H1 (cell line): ENCODE data around the gene CPEB1. TPM values are rescaled to one million over a fixed set of nuclear protein-coding genes. Genes with fewer than 3 reads are reported as not detected.

Experiments used
- CTCF ChIA-PET: fragments of 300-600 bp; sonication (Branson Sonifier 250); formaldehyde crosslinking; loops from one replicate; lab custom pipeline; 2021; ENCODE audit not compliant: partially characterized antibody; lab: Charles Lee
- POLR2A ChIA-PET: fragments of 300-600 bp; sonication (Branson Sonifier 250); formaldehyde crosslinking; loops from one replicate; lab custom pipeline; 2021; ENCODE audit warnings: inconsistent platforms; ENCODE audit not compliant: partially characterized antibody; lab: Charles Lee
- DNase-seq, 2 experiments: peaks; one replicate each; pipeline versions ENCODE4 v3.0.0 to v3.0.0-alpha.2; 2010 to 2022; ENCODE audit warnings: low spot score in 2 of 2, low read depth in 1 of 2, mixed read lengths in 1 of 2
- FAIRE-seq: peaks from 2 replicates; lab custom pipeline; 2011; peaks lifted over from hg19 to GRCh38; lab: Jason Lieb, UNC
- H2AFZ ChIP-seq: 2 replicates; pipeline ENCODE4 v1.8.1; 2012; ENCODE audit warnings: low read length, inconsistent platforms
- H2AK5ac ChIP-seq: 2 replicates; pipeline ENCODE4 v1.6.1; 2013; ENCODE audit warnings: low read depth, low read length
- H2BK120ac ChIP-seq: replicated peaks from 2 replicates; pipeline ENCODE3; 2013; ENCODE audit warnings: low read depth, low read length, inconsistent platforms
- H2BK12ac ChIP-seq: 2 replicates; pipeline ENCODE4 v1.6.1; 2013; ENCODE audit warnings: low read depth, low read length
- H2BK15ac ChIP-seq: 2 replicates; pipeline ENCODE4 v1.6.1; 2013; ENCODE audit warnings: low read length
- H2BK20ac ChIP-seq: 2 replicates; pipeline ENCODE4 v1.6.1; 2013; ENCODE audit warnings: low read length
- H2BK5ac ChIP-seq: 2 replicates; pipeline ENCODE4 v1.6.1; 2013; ENCODE audit warnings: low read depth, low read length
- H3K14ac ChIP-seq: 2 replicates; pipeline ENCODE4 v1.6.1; 2013; ENCODE audit warnings: inconsistent platforms; ENCODE audit not compliant: insufficient read length
- H3K18ac ChIP-seq: 2 replicates; pipeline ENCODE4 v1.6.1; 2013; ENCODE audit warnings: low read length; ENCODE audit errors: extremely low read depth
- H3K23ac ChIP-seq: 2 replicates; pipeline ENCODE4 v1.6.1; 2013; ENCODE audit warnings: inconsistent platforms; ENCODE audit not compliant: insufficient read length
- H3K23me2 ChIP-seq: 2 replicates; pipeline ENCODE4 v1.6.1; 2013; ENCODE audit warnings: low read depth, low read length
- H3K27ac ChIP-seq: 2 replicates; pipeline ENCODE4 v1.6.1; 2011; ENCODE audit warnings: low read depth, low read length, inconsistent platforms
- H3K27me3 ChIP-seq, 4 experiments: replicated peaks in 1 of 4; 1 replicate in 1 of 4; 2 replicates in 3 of 4; pipeline versions ENCODE4 v1.6.1 to v1.8.1; 2011 to 2013; ENCODE audit warnings: low read length in 3 of 4, mild to moderate bottlenecking in 3 of 4, inconsistent platforms in 2 of 4, mixed read lengths in 2 of 4, moderate library complexity in 1 of 4; ENCODE audit not compliant: control insufficient read depth in 3 of 4, insufficient read depth in 3 of 4; ENCODE audit errors: extremely low read depth in 1 of 4
- H3K36me3 ChIP-seq, 4 experiments: 2 replicates each; pipeline versions ENCODE4 v1.6.1 to v1.8.1; 2011 to 2013; ENCODE audit warnings: mild to moderate bottlenecking in 4 of 4, low read length in 3 of 4, moderate library complexity in 2 of 4, control low read depth in 1 of 4, inconsistent platforms in 1 of 4; ENCODE audit not compliant: insufficient read depth in 4 of 4, control insufficient read depth in 2 of 4
- H3K4ac ChIP-seq: replicated peaks from 2 replicates; pipeline ENCODE3; 2013; ENCODE audit warnings: low read length, low read depth, mixed read lengths, inconsistent platforms; ENCODE audit not compliant: insufficient read length
- H3K4me1 ChIP-seq, 4 experiments: replicated peaks in 1 of 4; 1 replicate in 1 of 4; 2 replicates in 3 of 4; pipeline versions ENCODE4 v1.6.1 to v1.8.1; 2011 to 2013; ENCODE audit warnings: low read length in 3 of 4, inconsistent platforms in 2 of 4, mixed read lengths in 1 of 4; ENCODE audit not compliant: insufficient read depth in 4 of 4, control insufficient read depth in 3 of 4
- H3K4me2 ChIP-seq, 2 experiments: 2 replicates each; pipeline versions ENCODE4 v1.6.1 to v1.8.1; 2011 to 2013; ENCODE audit warnings: low read depth in 2 of 2, low read length in 2 of 2, control low read depth in 1 of 2, inconsistent platforms in 1 of 2, mild to moderate bottlenecking in 1 of 2; ENCODE audit not compliant: insufficient read depth in 1 of 2
- H3K4me3 ChIP-seq, 4 experiments: fragments of 200-600, 300-600 bp in 1 of 4; sonication (generic), shearing (Covaris generic), sonication (Bioruptor Twin) in 1 of 4; 2 replicates each; pipeline versions ENCODE4 v1.5.1 to v1.8.1; 2011 to 2016; ENCODE audit warnings: low read length in 4 of 4, low read depth in 3 of 4, control low read depth in 2 of 4, inconsistent platforms in 2 of 4, mild to moderate bottlenecking in 2 of 4, mixed read lengths in 1 of 4, moderate library complexity in 1 of 4; ENCODE audit not compliant: insufficient read depth in 2 of 4; ENCODE audit errors: extremely low read depth in 1 of 4
- H3K56ac ChIP-seq: replicated peaks from 2 replicates; pipeline ENCODE3; 2013; ENCODE audit warnings: low read depth, mild to moderate bottlenecking, mixed read lengths, low read length, inconsistent platforms; ENCODE audit not compliant: insufficient read length
- H3K79me1 ChIP-seq: 2 replicates; pipeline ENCODE4 v1.6.1; 2013; ENCODE audit warnings: low read depth, low read length, control low read depth
- H3K79me2 ChIP-seq, 2 experiments: 2 replicates each; pipeline versions ENCODE4 v1.6.1 to v1.8.1; 2012 to 2013; ENCODE audit warnings: low read length in 2 of 2, mild to moderate bottlenecking in 2 of 2, inconsistent platforms in 1 of 2; ENCODE audit not compliant: insufficient read depth in 2 of 2, control insufficient read depth in 1 of 2
- H3K9ac ChIP-seq, 4 experiments: replicated peaks in 1 of 4; 1 replicate in 1 of 4; 2 replicates in 3 of 4; pipeline versions ENCODE4 v1.6.1 to v1.8.1; 2011 to 2013; ENCODE audit warnings: low read depth in 3 of 4, low read length in 3 of 4, control low read depth in 2 of 4, mild to moderate bottlenecking in 2 of 4, moderate library complexity in 2 of 4, inconsistent platforms in 1 of 4; ENCODE audit errors: extremely low read depth in 1 of 4
- H3K9me3 ChIP-seq, 2 experiments: 2 replicates each; pipeline versions ENCODE4 v1.6.1 to v1.8.1; 2012 to 2013; ENCODE audit warnings: mild to moderate bottlenecking in 2 of 2, moderate library complexity in 2 of 2, control low read depth in 1 of 2, inconsistent platforms in 1 of 2, low read depth in 1 of 2, low read length in 1 of 2, mixed read lengths in 1 of 2; ENCODE audit not compliant: insufficient read depth in 2 of 2
- H4K20me1 ChIP-seq, 2 experiments: replicated peaks in 1 of 2; 2 replicates each; pipeline versions ENCODE3 to v1.8.1; 2011 to 2013; ENCODE audit warnings: inconsistent platforms in 2 of 2, low read length in 2 of 2, mild to moderate bottlenecking in 1 of 2; ENCODE audit not compliant: insufficient read depth in 2 of 2, control insufficient read depth in 1 of 2
- H4K5ac ChIP-seq: 2 replicates; pipeline ENCODE4 v1.6.1; 2013; ENCODE audit warnings: low read length, low read depth, mixed read lengths, inconsistent platforms; ENCODE audit not compliant: insufficient read length
- H4K8ac ChIP-seq: 2 replicates; pipeline ENCODE4 v1.8.0; 2013; ENCODE audit warnings: mild to moderate bottlenecking, moderate library complexity, low read length, inconsistent platforms; ENCODE audit not compliant: insufficient read depth; ENCODE audit errors: extremely low read depth
- H4K91ac ChIP-seq: replicated peaks from 2 replicates; pipeline ENCODE3; 2013; ENCODE audit warnings: low read length, mixed read lengths, inconsistent platforms; ENCODE audit not compliant: insufficient read length
- GTF2F1 ChIP-seq: IDR thresholded peaks from 2 replicates; pipeline ENCODE4 v1.6.1; 2012; ENCODE audit warnings: low read depth, low read length, improper control_type of control experiment, borderline replicate concordance
- SIX5 ChIP-seq: IDR thresholded peaks from 2 replicates; pipeline ENCODE4 v1.6.1; 2011; ENCODE audit warnings: mild to moderate bottlenecking, low read depth, low read length
- WGBS, 2 experiments: shearing (Covaris generic) in 1 of 2; methylation state at CpG; one replicate each; pipeline versions ENCODE4 v1.1.6 to v1.1.7; 2013 to 2015; ENCODE audit warnings: low lambda C conversion rate in 2 of 2, mixed read lengths in 2 of 2, inconsistent platforms in 1 of 2, low coverage in 1 of 2, missing lambda C conversion rate in 1 of 2; ENCODE audit not compliant: insufficient replicate concordance in 2 of 2, insufficient coverage in 1 of 2, insufficient read length in 1 of 2; ENCODE audit errors: extremely low coverage in 1 of 2, missing lambda C conversion rate in 1 of 2; 5-methylcytosine and 5-hydroxymethylcytosine counted together
- polyA plus RNA-seq, 7 experiments: library from polyadenylated mRNA; depleted of rRNA in 3 of 7; stranded (reverse) in 5 of 7; unstranded in 2 of 7; fragments of >200 nt in 5 of 7; fragments of 200-250 nt in 2 of 7; gene quantifications; 1 replicate in 5 of 7; 2 replicates in 1 of 7; 4 replicates in 1 of 7; pipeline versions ENCODE4 v1.2.1 to v1.2.3, GENCODE V29; 2011 to 2013; ENCODE audit warnings: missing spikeins in 2 of 7, mixed read lengths in 2 of 7
- total RNA-seq: library from RNA; stranded (reverse); fragmentation: NEBNext Ultra II Directional; extraction: Animal tissue kit (Norgen Biotek cat#: 25700); gene quantifications from 2 replicates; pipeline ENCODE4 v1.2.1, GENCODE V29; 2021

Gene CPEB1
- total and polyA plus RNA-seq, 2 of the 8 experiments (the other 6 are each of a cell fraction or from before 2014, with no cell fraction given), result 4.4 to 4.5 TPM

DNA sequence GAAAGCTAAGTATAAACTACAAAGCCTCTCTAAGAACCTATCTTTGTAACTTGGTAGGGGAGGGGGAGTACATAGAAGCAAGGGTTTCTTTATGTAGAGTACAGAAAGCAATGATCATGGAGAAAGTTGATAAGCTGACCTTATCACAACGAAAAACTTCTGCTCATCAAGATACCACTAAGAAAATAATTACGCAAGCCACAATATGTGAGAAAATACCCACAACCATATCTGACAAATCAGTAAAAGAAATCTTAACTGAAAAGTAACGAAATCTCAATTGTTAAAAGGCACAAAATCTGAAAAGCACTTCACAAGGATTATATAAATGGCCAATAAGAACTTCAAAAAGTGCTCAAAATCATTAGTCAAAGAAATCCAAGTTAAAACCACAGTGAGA, 71.8 kb downstream of the CPEB1 start:
- H3K4me1 ChIP-seq, result peaks cover 9 to 16% (median 11%) of the 10 kb centered on the region in 4 experiments
- H3K79me1 ChIP-seq, result no peaks in the 10 kb centered on the region
- H3K4me2 ChIP-seq, result no peak overlapping the region
- H3K9ac ChIP-seq, result no peak overlapping the region
- H2BK12ac ChIP-seq, result no peak overlapping the region
- no peaks in the 10 kb centered on the region for H3K9me3 ChIP-seq
- no peaks in the 10 kb centered on the region for H3K36me3 ChIP-seq
- DNase-seq (no peak), FAIRE-seq (no peak)
- H3K14ac ChIP-seq, result no peak overlapping the region
- H3K4me3 ChIP-seq, result no peak overlapping the region
- no peak overlapping the region for H2BK20ac ChIP-seq
- H3K23ac ChIP-seq, result no peak overlapping the region
- H2AFZ ChIP-seq, result no peak overlapping the region
- H2BK120ac ChIP-seq, result no peak overlapping the region
- no peak overlapping the region for H3K4ac ChIP-seq
- peaks cover 4% of the 10 kb centered on the region for H3K23me2 ChIP-seq
- ChIA-PET CTCF (interaction anchor here (0.9 kb wide), 1 partner anchor 22 kb away, joined by 5 read pairs; no protein-coding TSS in a partner anchor), POLR2A (no interaction called here)
- no peak overlapping the region for H4K8ac ChIP-seq
- no peak overlapping the region for H3K18ac ChIP-seq
- no peak overlapping the region for H4K5ac ChIP-seq
- H4K20me1 ChIP-seq, result no peaks in the 10 kb centered on the region
- no peaks in the 10 kb centered on the region for H3K79me2 ChIP-seq
- H4K91ac ChIP-seq, result no peak overlapping the region
- 88% methylated on average over 3 of the region's 3 CpGs; no CpG with 5 or more reads in 1 of the 2 experiments for WGBS, 2 experiments
- H3K56ac ChIP-seq, result no peak overlapping the region
- no peak overlapping the region for H2BK15ac ChIP-seq
- no peak overlapping the region for H3K27ac ChIP-seq
- no peak overlapping the region for H2AK5ac ChIP-seq
- no peaks in the 10 kb centered on the region; a peak in 2 of 7 replicates for H3K27me3 ChIP-seq
- no peak overlapping the region for H2BK5ac ChIP-seq
- TF ChIP-seq GTF2F1 (no peak), SIX5 (no peak)
